ENCODE measurements around the gene OPN1MW3.
"Not testable (repeated sequence)": the region's sequence is repeated elsewhere in the genome, so short reads cannot be mapped to it uniquely, and the experiment has no call there.

DNA sequence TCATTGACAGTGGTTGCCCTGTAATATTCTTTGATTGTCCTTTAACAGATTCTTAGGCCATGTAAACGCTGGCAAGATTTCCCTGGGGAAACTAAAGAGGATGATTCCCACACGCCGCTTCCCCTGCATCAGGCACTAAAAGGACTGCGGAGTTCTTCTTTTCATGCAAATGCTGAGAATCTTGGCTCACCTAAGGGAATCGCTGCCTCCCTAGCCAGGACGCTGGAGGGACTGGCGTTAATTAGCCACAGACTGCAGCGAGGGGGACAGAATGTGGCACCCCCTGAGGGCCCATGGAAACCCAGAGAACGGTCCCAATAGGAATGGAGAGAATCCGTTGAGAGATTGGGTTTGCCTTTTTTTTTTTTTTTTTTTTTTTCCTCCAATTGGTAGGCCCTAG lies 45.9 kb upstream of the OPN1MW3 start:
- TF ChIP-seq, protein P1, sequence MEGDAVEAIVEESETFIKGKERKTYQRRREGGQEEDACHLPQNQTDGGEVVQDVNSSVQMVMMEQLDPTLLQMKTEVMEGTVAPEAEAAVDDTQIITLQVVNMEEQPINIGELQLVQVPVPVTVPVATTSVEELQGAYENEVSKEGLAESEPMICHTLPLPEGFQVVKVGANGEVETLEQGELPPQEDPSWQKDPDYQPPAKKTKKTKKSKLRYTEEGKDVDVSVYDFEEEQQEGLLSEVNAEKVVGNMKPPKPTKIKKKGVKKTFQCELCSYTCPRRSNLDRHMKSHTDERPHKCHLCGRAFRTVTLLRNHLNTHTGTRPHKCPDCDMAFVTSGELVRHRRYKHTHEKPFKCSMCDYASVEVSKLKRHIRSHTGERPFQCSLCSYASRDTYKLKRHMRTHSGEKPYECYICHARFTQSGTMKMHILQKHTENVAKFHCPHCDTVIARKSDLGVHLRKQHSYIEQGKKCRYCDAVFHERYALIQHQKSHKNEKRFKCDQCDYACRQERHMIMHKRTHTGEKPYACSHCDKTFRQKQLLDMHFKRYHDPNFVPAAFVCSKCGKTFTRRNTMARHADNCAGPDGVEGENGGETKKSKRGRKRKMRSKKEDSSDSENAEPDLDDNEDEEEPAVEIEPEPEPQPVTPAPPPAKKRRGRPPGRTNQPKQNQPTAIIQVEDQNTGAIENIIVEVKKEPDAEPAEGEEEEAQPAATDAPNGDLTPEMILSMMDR (conservative IDR thresholded peaks at IDR 0.05), result not testable (repeated sequence)
- not testable (repeated sequence) for TF ChIP-seq ZFX (IDR thresholded peaks at IDR 0.05)

All from C4-2B (cell line).